ENCODE measurements around the gene HOXC5.

Gene HOXC5

GRCh38 chr12:54048406-54049093, 15.7 kb downstream of the HOXC5 start:
- no peak for TF ChIP-seq CTCF (conservative IDR thresholded peaks at IDR 0.05; ENCODE audit: low read depth)
- CTCF ChIA-PET: no interaction called here

GRCh38 chr12:54049108-54049507, 16.3 kb downstream of the HOXC5 start:
- no peak overlapping the region for H3K27ac ChIP-seq
- DNase-seq (ENCODE audit: low spot score): no peak
- POLR2A ChIA-PET (ENCODE audit: low non-redundant PET): no interaction called here
- TF ChIP-seq CTCF (conservative IDR thresholded peaks at IDR 0.05; ENCODE audit: low read depth): no peak
- CTCF ChIA-PET: no interaction called here

More at GRCh38 chr12:54048406-54049093, 15.7 kb downstream of the HOXC5 start:
- POLR2A ChIA-PET (ENCODE audit: low non-redundant PET): no interaction called here
- DNase-seq (ENCODE audit: low spot score): no peak
- no peak overlapping the region for H3K27ac ChIP-seq

GRCh38 chr12:54050482-54050810, 17.6 kb downstream of the HOXC5 start:
- ChIA-PET POLR2A (ENCODE audit: low non-redundant PET) (no interaction called here), CTCF (no interaction called here)
- no peak for TF ChIP-seq CTCF (conservative IDR thresholded peaks at IDR 0.05; ENCODE audit: low read depth)
- no peak overlapping the region for H3K27ac ChIP-seq
- DNase-seq (ENCODE audit: low spot score): no peak

GRCh38 chr12:54051026-54051842, 18.4 kb downstream of the HOXC5 start:
- ChIA-PET CTCF (interaction anchor here (0.5 kb wide), 1 partner anchor 1946 kb away, joined by 3 read pairs; no protein-coding TSS in a partner anchor), POLR2A (ENCODE audit: low non-redundant PET) (no interaction called here)
- no peak for TF ChIP-seq CTCF (conservative IDR thresholded peaks at IDR 0.05; ENCODE audit: low read depth)
- H3K27ac ChIP-seq: no peak overlapping the region
- no peak for DNase-seq (ENCODE audit: low spot score)

- ChIA-PET CTCF (interaction anchor here (0.8 kb wide), 1 partner anchor 46 kb away, joined by 4 read pairs; no protein-coding TSS in a partner anchor), POLR2A (ENCODE audit: low non-redundant PET) (no interaction called here)
- H3K27ac ChIP-seq: no peak overlapping the region
- no peak for TF ChIP-seq CTCF (conservative IDR thresholded peaks at IDR 0.05; ENCODE audit: low read depth)
- no peak for DNase-seq (ENCODE audit: low spot score)
Measured at GRCh38 chr12:54051874-54052437, 19.1 kb downstream of the HOXC5 start.

GRCh38 chr12:54052438-54053002, 19.7 kb downstream of the HOXC5 start:
- CTCF ChIA-PET: interaction anchor here (0.8 kb wide), 1 partner anchor 46 kb away, joined by 4 read pairs; no protein-coding TSS in a partner anchor
- POLR2A ChIA-PET (ENCODE audit: low non-redundant PET): no interaction called here

More at GRCh38 chr12:54052438-54053002, 19.7 kb downstream of the HOXC5 start:
- no peak overlapping the region for H3K27ac ChIP-seq
- no peak for TF ChIP-seq CTCF (conservative IDR thresholded peaks at IDR 0.05; ENCODE audit: low read depth)
- DNase-seq (ENCODE audit: low spot score): no peak
